Tibial nerve (tissue), 4 donors: ENCODE data around the gene ZNF648.
"Not testable (repeated sequence)": the region's sequence is repeated elsewhere in the genome, so short reads cannot be mapped to it uniquely, and the experiment has no call there.

Experiments
- EP300 ChIP-seq, 2 donors: sonication (generic); formaldehyde crosslinking; IDR thresholded peaks; one replicate each; pipeline ENCODE4 v1.6.1; 2017; ENCODE audit warnings: antibody characterized with exemption in 2 of 2, mild to moderate bottlenecking in 1 of 2
- POLR2A ChIP-seq, 2 donors: fragments of 450-650 bp; IDR thresholded peaks; one replicate each; pipeline ENCODE4 v1.6.1; 2017; ENCODE audit warnings: antibody characterized with exemption in 2 of 2, mild to moderate bottlenecking in 2 of 2, moderate library complexity in 2 of 2
- TF ChIP-seq, protein P1 (sequence below), 5 experiments: fragments of 200-600 bp in 3 of 5; fragments of 450-650 bp in 2 of 5; sonication (generic) in 3 of 5; IDR thresholded peaks; one replicate each; pipeline ENCODE4 v1.5.1; 2016 to 2019; ENCODE audit warnings: antibody characterized with exemption in 5 of 5, mild to moderate bottlenecking in 3 of 5, moderate library complexity in 2 of 5

- TF ChIP-seq POLR2A, EP300 (IDR thresholded peaks at IDR 0.05): not testable (repeated sequence)
- TF ChIP-seq, protein P1, sequence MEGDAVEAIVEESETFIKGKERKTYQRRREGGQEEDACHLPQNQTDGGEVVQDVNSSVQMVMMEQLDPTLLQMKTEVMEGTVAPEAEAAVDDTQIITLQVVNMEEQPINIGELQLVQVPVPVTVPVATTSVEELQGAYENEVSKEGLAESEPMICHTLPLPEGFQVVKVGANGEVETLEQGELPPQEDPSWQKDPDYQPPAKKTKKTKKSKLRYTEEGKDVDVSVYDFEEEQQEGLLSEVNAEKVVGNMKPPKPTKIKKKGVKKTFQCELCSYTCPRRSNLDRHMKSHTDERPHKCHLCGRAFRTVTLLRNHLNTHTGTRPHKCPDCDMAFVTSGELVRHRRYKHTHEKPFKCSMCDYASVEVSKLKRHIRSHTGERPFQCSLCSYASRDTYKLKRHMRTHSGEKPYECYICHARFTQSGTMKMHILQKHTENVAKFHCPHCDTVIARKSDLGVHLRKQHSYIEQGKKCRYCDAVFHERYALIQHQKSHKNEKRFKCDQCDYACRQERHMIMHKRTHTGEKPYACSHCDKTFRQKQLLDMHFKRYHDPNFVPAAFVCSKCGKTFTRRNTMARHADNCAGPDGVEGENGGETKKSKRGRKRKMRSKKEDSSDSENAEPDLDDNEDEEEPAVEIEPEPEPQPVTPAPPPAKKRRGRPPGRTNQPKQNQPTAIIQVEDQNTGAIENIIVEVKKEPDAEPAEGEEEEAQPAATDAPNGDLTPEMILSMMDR (IDR thresholded peaks at IDR 0.05) = not testable (repeated sequence)
Measured at GRCh38 chr1:182094514-182095005, 33.0 kb upstream of the ZNF648 start.
